ENCODE results near the gene MACROH2A2. TPM values are rescaled to one million over a fixed set of nuclear protein-coding genes. Genes with fewer than 3 reads are reported as not detected.

The MACROH2A2 gene
- total RNA-seq = 10.6 and 16.9 TPM in 2 replicates

DNA sequence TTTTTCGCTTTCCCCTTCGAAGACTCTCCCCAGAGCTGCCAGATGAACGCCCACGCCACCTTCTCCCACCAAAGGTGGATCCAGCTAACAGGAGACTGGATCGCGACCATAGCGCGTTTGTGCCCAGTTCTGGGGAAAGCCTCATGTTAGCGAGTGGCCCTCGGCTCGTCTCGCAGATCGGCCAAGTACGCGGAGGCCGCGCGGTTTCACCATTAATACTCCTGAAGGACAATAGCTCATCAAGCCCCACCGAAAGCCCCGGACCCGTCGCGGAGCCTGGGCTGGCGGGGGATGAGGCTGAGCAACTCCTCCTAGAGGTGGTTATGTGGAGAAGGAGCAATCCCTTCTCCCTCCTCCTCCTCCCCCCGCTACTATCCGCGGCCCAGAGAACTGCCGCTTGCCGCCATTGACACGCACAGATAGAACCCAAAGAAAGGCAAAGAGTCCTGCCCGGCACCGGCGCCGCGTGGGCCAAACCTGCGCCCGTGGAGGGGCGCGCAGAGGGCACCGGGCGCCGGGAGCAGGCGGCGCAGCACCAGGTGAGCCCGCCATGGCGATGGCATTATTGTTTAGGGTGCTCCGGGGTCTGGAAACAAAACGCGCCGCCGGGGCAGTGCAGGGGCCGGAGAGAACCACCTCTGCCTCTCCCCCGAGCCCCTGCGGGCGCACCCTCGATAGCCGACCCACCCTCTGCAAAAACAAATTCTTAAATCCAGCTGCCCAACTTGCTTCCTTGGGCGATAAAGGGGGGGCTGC is at the start of gene MACROH2A2:
TSS of gene MACROH2A2 (plus strand) at position 385 of the 756 bp plus-strand sequence. CDS start 22,813 bp downstream, outside the sequence.

GRCh38 chr10:70132098-70133029 is 79.7 kb downstream of the MACROH2A2 start, which contains the start of gene AIFM2:
Gene AIFM2 (minus strand): TSS chr10:70132825. CDS start chr10:70124084, 8,741 bp downstream.

DNA sequence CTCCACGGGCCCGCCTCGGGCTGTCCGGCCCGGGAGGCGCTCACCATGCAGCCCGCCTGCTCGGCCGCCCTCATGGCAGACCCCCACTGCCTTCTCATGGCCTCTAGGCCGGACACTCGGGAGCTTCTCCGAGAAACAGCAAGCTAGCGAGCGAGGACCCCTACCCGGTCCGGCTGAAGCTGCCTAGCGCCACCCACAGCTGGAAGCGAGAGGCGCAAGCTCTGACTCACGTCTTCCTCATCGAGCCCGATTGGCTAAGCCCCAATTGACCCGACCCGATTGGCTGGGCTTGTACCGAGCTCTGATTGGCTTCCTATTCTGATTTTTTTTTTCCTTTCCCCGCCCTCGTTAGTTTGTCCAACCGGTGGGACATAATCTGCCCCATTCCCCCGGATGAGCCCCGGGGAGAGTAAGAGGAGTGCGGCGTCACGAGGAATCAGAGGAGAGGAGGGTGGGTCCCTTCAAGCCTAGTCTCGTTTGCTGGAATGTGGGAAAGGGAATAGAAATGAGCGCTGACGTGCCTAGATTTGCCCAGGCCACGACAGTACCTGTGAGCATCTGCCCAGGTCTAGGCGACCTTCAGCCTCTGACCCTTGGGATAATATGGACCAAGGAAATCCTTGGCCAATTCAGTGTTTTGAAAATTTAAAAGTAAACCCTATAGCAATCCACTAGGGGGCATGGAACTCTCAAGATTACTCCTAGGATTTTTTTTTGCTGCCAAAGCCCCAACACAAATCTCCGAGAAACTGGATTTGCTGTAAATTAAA is 94.0 kb downstream of the MACROH2A2 start, which contains the start of gene TYSND1:
TSS of gene TYSND1 (minus strand) at position 212 of the 770 bp plus-strand sequence. CDS start at position 98, 114 bp downstream.

Other genes starting within 250 kb of the MACROH2A2 start
- 5.7 and 21.5 TPM in 2 replicates for gene AIFM2, start 80.0 kb downstream of the MACROH2A2 start, total RNA-seq
- 24.6 and 38.6 TPM in 2 replicates for gene TYSND1, start 93.9 kb downstream of the MACROH2A2 start, total RNA-seq
- gene SAR1A, start 117.7 kb downstream of the MACROH2A2 start, total RNA-seq = 114 and 147 TPM in 2 replicates
- gene PPA1, start 180.6 kb downstream of the MACROH2A2 start, total RNA-seq = 256 and 314 TPM in 2 replicates
- not detected in 2 replicates for gene NPFFR1, start 231.2 kb downstream of the MACROH2A2 start, total RNA-seq